ENCODE results near the gene TPPP2. TPM values are rescaled to one million over a fixed set of nuclear protein-coding genes. Genes with fewer than 3 reads are reported as not detected.

The TPPP2 gene
- total RNA-seq, 2 experiments from 2014 or later: not detected

GRCh38 chr14:21026274-21026987 lies 3.6 kb upstream of the TPPP2 start:
- Mint-ChIP-seq H3K9me3 (no peaks in the 10 kb centered on the region), H3K27ac (no peak overlapping the region), H3K27me3 (peaks cover 2% of the 10 kb centered on the region), H3K36me3 (ENCODE audit: low read depth) (no peaks in the 10 kb centered on the region), H3K4me1 (ENCODE audit: low read depth) (peaks cover 12% of the 10 kb centered on the region), H3K4me3 (no peak overlapping the region)
- intact Hi-C loops (cut with micrococcal nuclease): no loop called here
- ATAC-seq: no peak
- CTCF ChIA-PET: interaction anchor here (1.0 to 5.4 kb wide), 6 partner anchors 9 to 78 kb away, joined by 3 to 38 read pairs (median 6); no protein-coding TSS in a partner anchor
- POLR2A ChIA-PET: no interaction called here
- TF ChIP-seq CTCF (IDR thresholded peaks at IDR 0.05): no peak
- DNase-seq: no peak

- H3K4me3 Mint-ChIP-seq: no peak overlapping the region
- POLR2A ChIA-PET: no interaction called here
- H3K4me1 Mint-ChIP-seq (ENCODE audit: low read depth): peaks cover 12% of the 10 kb centered on the region
- TF ChIP-seq CTCF (IDR thresholded peaks at IDR 0.05): no peak
- H3K27me3 Mint-ChIP-seq: peaks cover 2% of the 10 kb centered on the region
- no peaks in the 10 kb centered on the region for H3K36me3 Mint-ChIP-seq (ENCODE audit: low read depth)
- ATAC-seq (no peak), DNase-seq (no peak)
- no peaks in the 10 kb centered on the region for H3K9me3 Mint-ChIP-seq
- no peak overlapping the region for H3K27ac Mint-ChIP-seq
- intact Hi-C loops (cut with micrococcal nuclease): no loop called here
- CTCF ChIA-PET: interaction anchor here (2.2 to 5.4 kb wide), 3 partner anchors 13 to 65 kb away, joined by 7 to 38 read pairs (median 10); no protein-coding TSS in a partner anchor
These were observed 3.1 kb upstream of the TPPP2 start for GRCh38 chr14:21026988-21027315.

- Mint-ChIP-seq H3K4me3 (no peak overlapping the region), H3K4me1 (ENCODE audit: low read depth) (no peaks in the 10 kb centered on the region), H3K9me3 (no peaks in the 10 kb centered on the region), H3K36me3 (ENCODE audit: low read depth) (no peaks in the 10 kb centered on the region), H3K27me3 (no peaks in the 10 kb centered on the region), H3K27ac (no peak overlapping the region)
- ChIA-PET POLR2A (no interaction called here), CTCF (interaction anchor here (0.6 to 7.1 kb wide), 5 partner anchors 10 to 62 kb away, joined by 3 to 76 read pairs (median 14); no protein-coding TSS in a partner anchor)
- no peak for TF ChIP-seq CTCF (IDR thresholded peaks at IDR 0.05)
- ATAC-seq (no peak), DNase-seq (no peak)
- intact Hi-C loops (cut with micrococcal nuclease): no loop called here
These were observed 514 bp downstream of the TPPP2 start for GRCh38 chr14:21030531-21030930.

- CTCF ChIA-PET: interaction anchor here (0.7 to 7.1 kb wide), 6 partner anchors 8 to 38 kb away, joined by 3 to 76 read pairs (median 4); no protein-coding TSS in a partner anchor
- intact Hi-C loops (cut with micrococcal nuclease): no loop called here
- POLR2A ChIA-PET: no interaction called here
- no peaks in the 10 kb centered on the region for H3K36me3 Mint-ChIP-seq (ENCODE audit: low read depth)
- no peak for DNase-seq
- H3K27ac Mint-ChIP-seq: no peak overlapping the region
- no peak for ATAC-seq
- no peaks in the 10 kb centered on the region for H3K27me3 Mint-ChIP-seq
- TF ChIP-seq CTCF (IDR thresholded peaks at IDR 0.05): no peak
- no peaks in the 10 kb centered on the region for H3K9me3 Mint-ChIP-seq
- H3K4me3 Mint-ChIP-seq: no peak overlapping the region
- H3K4me1 Mint-ChIP-seq (ENCODE audit: low read depth): no peaks in the 10 kb centered on the region
These were observed 2.5 kb downstream of the TPPP2 start for GRCh38 chr14:21032326-21033132.

Measured in activated CD8-positive, alpha-beta T cell treated with anti-CD3 and anti-CD28 coated beads for 36 hours (primary cell).